PC-3 (cell line): ENCODE measurements around the gene STX5. TPM values are rescaled to one million over a fixed set of nuclear protein-coding genes. Genes with fewer than 3 reads are reported as not detected.

ENCODE experiments used
- ATAC-seq: fragments of 200-7000 bp; cut with Tn5 transposase; 2 replicates; pipeline ENCODE4 v1.9.1; 2020; ENCODE audit warnings: mild to moderate bottlenecking, moderate library complexity
- BruUV-seq: library from RNA; stranded (reverse); fragments of 400-500 nt; replicated peaks from 2 replicates; lab custom pipeline; 2021; lab: Mats Ljungman, UMichigan
- CTCF ChIA-PET: fragments of 300-600 bp; sonication (Branson Sonifier 250); formaldehyde crosslinking; loops from one replicate; lab custom pipeline; 2022; ENCODE audit warnings: antibody characterized with exemption; lab: Charles Lee
- POLR2A ChIA-PET: fragments of 300-600 bp; sonication (Branson Sonifier 250); formaldehyde crosslinking; loops from one replicate; lab custom pipeline; 2022; ENCODE audit warnings: antibody characterized with exemption; ENCODE audit not compliant: unreplicated experiment; lab: Charles Lee
- DNase-seq: peaks from one replicate; pipeline ENCODE4 v3.0.0-alpha.2; 2015
- H2AFZ ChIP-seq: fragments of 300-600 bp; sonication (generic); 2 replicates; pipeline ENCODE4 v1.6.0; 2016; ENCODE audit warnings: antibody characterized with exemption, low read length
- H3F3A ChIP-seq: fragments of 300-600 bp; sonication (generic); one replicate; pipeline ENCODE4 v1.6.0; 2017; ENCODE audit warnings: antibody characterized with exemption, low read length, control low read depth, mild to moderate bottlenecking; ENCODE audit not compliant: unreplicated experiment
- H3K27ac ChIP-seq: fragments of 300-600 bp; sonication (generic); 2 replicates; pipeline ENCODE4 v1.5.1; 2016; ENCODE audit warnings: mild to moderate bottlenecking, low read length
- H3K27me3 ChIP-seq: fragments of 300-600 bp; sonication (generic); 2 replicates; pipeline ENCODE4 v1.6.1; 2016; ENCODE audit warnings: low read length, mixed read lengths
- H3K36me3 ChIP-seq: fragments of 300-600 bp; sonication (generic); 2 replicates; pipeline ENCODE4 v1.6.1; 2016; ENCODE audit warnings: low read depth, mixed run types, low read length, mixed read lengths
- H3K4me1 ChIP-seq: fragments of 300-600 bp; sonication (generic); 2 replicates; pipeline ENCODE4 v1.5.1; 2016; ENCODE audit warnings: low read length; ENCODE audit not compliant: insufficient read depth
- H3K4me2 ChIP-seq: fragments of 300-600 bp; sonication (generic); 2 replicates; pipeline ENCODE4 v1.6.0; 2016; ENCODE audit warnings: low read length
- H3K4me3 ChIP-seq: fragments of 300-600 bp; sonication (generic); 2 replicates; pipeline ENCODE4 v1.5.1; 2016; ENCODE audit warnings: mild to moderate bottlenecking, low read length, mixed read lengths
- H3K79me2 ChIP-seq: fragments of 300-600 bp; sonication (generic); 2 replicates; pipeline ENCODE4 v1.6.1; 2017; ENCODE audit warnings: low read length, mixed read lengths
- H3K9ac ChIP-seq: fragments of 300-600 bp; sonication (generic); 2 replicates; pipeline ENCODE4 v1.6.0; 2016; ENCODE audit warnings: mild to moderate bottlenecking, low read length
- H3K9me2 ChIP-seq: fragments of 300-600 bp; sonication (generic); replicated peaks from 2 replicates; pipeline ENCODE4 v1.6.1; 2016; ENCODE audit warnings: mixed run types, low read length, mixed read lengths
- H3K9me3 ChIP-seq: fragments of 300-600 bp; sonication (generic); 2 replicates; pipeline ENCODE4 v1.6.1; 2016; ENCODE audit warnings: low read length, mixed read lengths
- H4K20me1 ChIP-seq: fragments of 300-600 bp; sonication (generic); 2 replicates; pipeline ENCODE4 v1.6.1; 2016; ENCODE audit warnings: low read length, mixed read lengths
- EZH2 ChIP-seq: fragments of 300-600 bp; sonication (generic); IDR thresholded peaks from one replicate; pipeline ENCODE4 v1.6.1; 2017; ENCODE audit warnings: antibody characterized with exemption, mild to moderate bottlenecking, low read length; ENCODE audit not compliant: unreplicated experiment
- EZH2phosphoT487 ChIP-seq: fragments of 300-600 bp; sonication (generic); IDR thresholded peaks from 2 replicates; pipeline ENCODE4 v1.6.1; 2018; ENCODE audit warnings: mild to moderate bottlenecking, antibody characterized with exemption, low read length, borderline replicate concordance
- intact Hi-C: fragments of 100-400 bp; cut with micrococcal nuclease; formaldehyde crosslinking; loops from 2 replicates; pipeline ENCODE4 v1.9.0; 2023
- total RNA-seq: library from RNA; depleted of rRNA; stranded (reverse); fragments of >200 nt; gene quantifications from 2 replicates; pipeline ENCODE4 v1.2.3, GENCODE V29; 2014
- TF ChIP-seq, protein P1 (sequence below): fragments of 300-600 bp; sonication (generic); conservative IDR thresholded peaks from 2 replicates; pipeline ENCODE4 v1.5.1; 2017; ENCODE audit warnings: antibody characterized with exemption, low read depth, mild to moderate bottlenecking, low read length

The STX5 gene
- total RNA-seq, 1 experiment from 2014 or later = 48.2 TPM

DNA sequence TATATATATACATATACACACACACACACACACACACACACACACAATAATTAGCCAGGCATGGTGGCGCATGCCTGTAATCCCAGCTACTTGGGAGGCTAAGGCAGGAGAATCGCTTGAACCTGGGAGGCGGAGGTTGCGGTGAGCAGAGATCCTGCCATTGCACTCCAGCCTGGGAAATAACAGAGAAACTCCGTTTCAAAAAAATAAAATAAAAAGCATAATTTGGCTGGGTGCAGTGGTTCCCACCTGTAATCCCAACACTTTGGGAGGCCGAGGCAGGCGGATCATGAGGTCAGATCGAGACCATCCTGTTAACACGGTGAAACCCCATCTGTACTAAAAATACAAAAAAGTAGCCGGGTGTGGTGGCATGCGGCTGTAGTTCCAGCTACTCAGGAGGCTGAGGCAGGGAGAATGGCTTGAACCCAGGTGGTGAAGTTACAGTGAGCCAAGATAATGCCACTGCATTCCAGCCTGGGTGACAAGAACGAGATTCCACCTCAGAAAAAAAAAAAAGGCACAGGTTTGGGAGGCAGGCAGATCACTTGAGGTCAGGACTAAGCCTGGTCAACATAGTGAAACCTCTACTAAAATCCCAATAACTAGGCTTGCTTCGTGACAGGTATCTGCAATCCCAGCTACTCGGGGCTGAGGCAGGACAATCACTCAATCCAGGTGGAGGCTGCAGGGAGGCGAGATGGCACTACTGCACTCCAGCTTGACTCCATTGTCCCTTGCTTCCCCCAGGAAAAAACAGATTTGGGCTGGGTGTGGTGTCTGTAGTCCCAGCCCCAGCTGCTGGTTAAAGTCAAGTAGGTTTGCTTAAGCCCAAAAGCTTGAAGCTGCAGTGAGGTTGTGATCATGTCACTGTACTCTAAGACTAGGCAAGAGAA, 19.3 kb upstream of the STX5 start:
- Histone ChIP-seq H3K36me3 (peaks cover 41% of the 10 kb centered on the region), H3K9me2 (no peaks in the 10 kb centered on the region), H3K4me3 (no peak overlapping the region), H3K4me1 (peaks cover 18% of the 10 kb centered on the region), H3K9ac (no peak overlapping the region), H3K27ac (no peak overlapping the region), H4K20me1 (peaks cover 43% of the 10 kb centered on the region), H3K27me3 (no peaks in the 10 kb centered on the region), H3K79me2 (peaks cover 41% of the 10 kb centered on the region), H2AFZ (no peak overlapping the region), H3F3A (peaks cover 56% of the 10 kb centered on the region), H3K4me2 (no peak overlapping the region), H3K9me3 (no peaks in the 10 kb centered on the region)
- ChIA-PET POLR2A (interaction anchor here (1.6 kb wide), 1 partner anchor 10 kb away, joined by 6 read pairs; no protein-coding TSS in a partner anchor), CTCF (no interaction called here)
- TF ChIP-seq EZH2 = no peak
- TF ChIP-seq, protein P1, sequence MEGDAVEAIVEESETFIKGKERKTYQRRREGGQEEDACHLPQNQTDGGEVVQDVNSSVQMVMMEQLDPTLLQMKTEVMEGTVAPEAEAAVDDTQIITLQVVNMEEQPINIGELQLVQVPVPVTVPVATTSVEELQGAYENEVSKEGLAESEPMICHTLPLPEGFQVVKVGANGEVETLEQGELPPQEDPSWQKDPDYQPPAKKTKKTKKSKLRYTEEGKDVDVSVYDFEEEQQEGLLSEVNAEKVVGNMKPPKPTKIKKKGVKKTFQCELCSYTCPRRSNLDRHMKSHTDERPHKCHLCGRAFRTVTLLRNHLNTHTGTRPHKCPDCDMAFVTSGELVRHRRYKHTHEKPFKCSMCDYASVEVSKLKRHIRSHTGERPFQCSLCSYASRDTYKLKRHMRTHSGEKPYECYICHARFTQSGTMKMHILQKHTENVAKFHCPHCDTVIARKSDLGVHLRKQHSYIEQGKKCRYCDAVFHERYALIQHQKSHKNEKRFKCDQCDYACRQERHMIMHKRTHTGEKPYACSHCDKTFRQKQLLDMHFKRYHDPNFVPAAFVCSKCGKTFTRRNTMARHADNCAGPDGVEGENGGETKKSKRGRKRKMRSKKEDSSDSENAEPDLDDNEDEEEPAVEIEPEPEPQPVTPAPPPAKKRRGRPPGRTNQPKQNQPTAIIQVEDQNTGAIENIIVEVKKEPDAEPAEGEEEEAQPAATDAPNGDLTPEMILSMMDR = no peak
- no peak for TF ChIP-seq EZH2phosphoT487
- intact Hi-C loops = no loop called here
- no TSS peak for BruUV-seq
- peak; percentile 5; the same call in 1 of the 2 replicates for ATAC-seq
- DNase-seq = peak; percentile 48

DNA sequence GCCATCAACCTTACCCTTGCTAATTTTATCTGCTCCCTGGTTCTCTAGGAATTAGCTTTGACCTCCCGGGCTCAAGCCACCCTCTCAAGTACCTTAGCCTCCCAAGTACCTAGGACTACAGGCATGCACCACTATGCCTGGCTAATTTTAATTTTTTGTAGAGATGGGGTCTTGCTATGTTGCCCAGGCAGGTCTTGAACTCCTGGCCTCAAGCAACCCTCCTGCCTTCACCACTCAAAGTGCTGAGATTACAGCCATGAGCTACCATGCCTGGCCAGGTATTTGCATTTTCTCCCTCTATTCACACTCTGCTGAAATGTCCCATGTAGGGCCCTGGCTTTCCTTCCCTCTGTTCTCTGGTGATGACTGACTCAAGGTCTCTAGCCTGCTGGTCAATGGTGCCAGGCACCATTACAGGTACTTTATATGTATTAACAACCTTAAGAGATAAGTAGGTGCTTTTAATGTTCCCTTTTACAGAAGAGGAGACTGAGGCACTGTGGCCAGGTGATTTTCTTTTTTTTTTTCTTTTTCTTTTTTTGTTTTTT, 16.0 kb upstream of the STX5 start:
- intact Hi-C loops = no loop called here
- TF ChIP-seq EZH2phosphoT487 (no peak), EZH2 (no peak)
- TF ChIP-seq, protein P1 = no peak
- Histone ChIP-seq H3K4me1 (peaks cover 4% of the 10 kb centered on the region), H3K9ac (no peak overlapping the region), H3K27ac (no peak overlapping the region), H3K4me3 (no peak overlapping the region), H3K36me3 (peaks cover 14% of the 10 kb centered on the region), H3K79me2 (peaks cover 10% of the 10 kb centered on the region), H3K9me2 (no peaks in the 10 kb centered on the region), H3K9me3 (no peaks in the 10 kb centered on the region), H3K27me3 (no peaks in the 10 kb centered on the region), H4K20me1 (peaks cover 16% of the 10 kb centered on the region), H3F3A (peaks cover 29% of the 10 kb centered on the region), H2AFZ (no peak overlapping the region), H3K4me2 (no peak overlapping the region)
- no peak for DNase-seq
- no peak for ATAC-seq
- POLR2A ChIA-PET = no interaction called here
- CTCF ChIA-PET = no interaction called here
- no TSS peak for BruUV-seq
